ENCODE results near the gene COA4.

- TF ChIP-seq CTCF (IDR thresholded peaks at IDR 0.05; ENCODE audit: low read depth, low read length) (no peak), EZH2phosphoT487 (IDR thresholded peaks at IDR 0.05; ENCODE audit: low read depth) (no peak)
Measured at GRCh38 chr11:73894725-73895335, 18.2 kb upstream of the COA4 start.

Measured in OCI-LY3 (cell line).